GM23338 (cell line): Measurements from ENCODE around the gene ZDHHC20. TPM values are rescaled to one million over a fixed set of nuclear protein-coding genes. Genes with fewer than 3 reads are reported as not detected.
A peak's percentile ranks its signal among the peaks of the same experiment; 100 is the strongest.

Experiments used
- ATAC-seq: fragments of 200-7000 bp; cut with Tn5 transposase; 3 replicates; pipeline ENCODE4 v1.9.1; 2020
- DNase-seq: peaks from one replicate; pipeline ENCODE4 v3.0.0-alpha.2; 2015; ENCODE audit warnings: low spot score
- H2AFZ ChIP-seq: fragments of 200-600 bp; sonication (generic); 2 replicates; pipeline ENCODE4 v1.8.0; 2016; ENCODE audit warnings: antibody characterized with exemption, mild to moderate bottlenecking, moderate library complexity
- H3F3A ChIP-seq: fragments of 200-600 bp; sonication (generic); replicated peaks from 2 replicates; pipeline ENCODE4 v1.8.0; 2017; ENCODE audit warnings: antibody characterized with exemption, mixed run types, low read depth
- H3K27ac ChIP-seq: fragments of 200-600 bp; sonication (generic); 2 replicates; pipeline ENCODE4 v1.6.1; 2016; ENCODE audit warnings: low read depth
- H3K27me3 ChIP-seq: fragments of 200-600 bp; sonication (generic); 2 replicates; pipeline ENCODE4 v1.8.0; 2016; ENCODE audit warnings: mild to moderate bottlenecking, mixed run types, moderate library complexity; ENCODE audit not compliant: insufficient read depth
- H3K36me3 ChIP-seq: fragments of 200-600 bp; sonication (generic); 2 replicates; pipeline ENCODE4 v1.8.0; 2016; ENCODE audit warnings: mild to moderate bottlenecking; ENCODE audit not compliant: insufficient read depth
- H3K4me1 ChIP-seq: fragments of 200-600 bp; sonication (generic); 2 replicates; pipeline ENCODE4 v1.8.0; 2016; ENCODE audit warnings: mild to moderate bottlenecking, moderate library complexity; ENCODE audit not compliant: insufficient read depth
- H3K4me2 ChIP-seq: fragments of 200-600 bp; sonication (generic); 2 replicates; pipeline ENCODE4 v1.7.1; 2017; ENCODE audit warnings: mixed run types
- H3K4me3 ChIP-seq: fragments of 200-600 bp; sonication (generic); 2 replicates; pipeline ENCODE4 v1.6.1; 2016; ENCODE audit warnings: mixed run types
- H3K79me2 ChIP-seq: fragments of 200-600 bp; sonication (generic); replicated peaks from 2 replicates; pipeline ENCODE4 v1.8.0; 2017; ENCODE audit warnings: mild to moderate bottlenecking; ENCODE audit not compliant: insufficient read depth
- H3K9me2 ChIP-seq: fragments of 200-600 bp; sonication (generic); 2 replicates; pipeline ENCODE4 v1.8.0; 2017; ENCODE audit not compliant: insufficient read depth
- H4K20me1 ChIP-seq: fragments of 200-600 bp; sonication (generic); replicated peaks from 2 replicates; pipeline ENCODE4 v1.8.0; 2017; ENCODE audit warnings: mild to moderate bottlenecking; ENCODE audit not compliant: insufficient read depth
- H3K27ac Mint-ChIP-seq: 2 replicates; pipeline ENCODE4 v1.8.0; 2020; ENCODE audit warnings: inconsistent platforms, mild to moderate bottlenecking, moderate library complexity, mixed read lengths
- H3K27me3 Mint-ChIP-seq: 3 replicates; pipeline ENCODE4 v1.8.0; 2022; ENCODE audit warnings: low read depth, mild to moderate bottlenecking, moderate library complexity, mixed read lengths, inconsistent platforms; ENCODE audit not compliant: insufficient read depth, poor library complexity
- H3K36me3 Mint-ChIP-seq: 3 replicates; pipeline ENCODE4 v1.8.0; 2021; ENCODE audit warnings: low read depth, mild to moderate bottlenecking, inconsistent platforms, moderate library complexity, mixed read lengths
- H3K4me1 Mint-ChIP-seq: 3 replicates; pipeline ENCODE4 v1.8.0; 2020; ENCODE audit warnings: mild to moderate bottlenecking, inconsistent platforms, mixed read lengths
- H3K4me3 Mint-ChIP-seq: 3 replicates; pipeline ENCODE4 v1.8.0; 2021; ENCODE audit warnings: moderate library complexity, mild to moderate bottlenecking, inconsistent platforms, mixed read lengths
- H3K9me3 Mint-ChIP-seq: 3 replicates; pipeline ENCODE4 v1.8.0; 2020; ENCODE audit warnings: moderate library complexity, mild to moderate bottlenecking, inconsistent platforms, mixed read lengths
- CREB1 ChIP-seq: fragments of 250-450 bp; sonication (Bioruptor Pico); IDR thresholded peaks from 2 replicates; pipeline ENCODE4 v1.5.0; 2020; ENCODE audit warnings: low read depth, mild to moderate bottlenecking, moderate library complexity
- EZH2 ChIP-seq: fragments of 200-600 bp; sonication (generic); IDR thresholded peaks from one replicate; pipeline ENCODE4 v1.8.0; 2017; ENCODE audit warnings: antibody characterized with exemption, mild to moderate bottlenecking, low read depth; ENCODE audit not compliant: unreplicated experiment
- POLR2AphosphoS5 ChIP-seq: IDR thresholded peaks from 2 replicates; pipeline ENCODE4 v1.6.1; 2016; ENCODE audit warnings: antibody characterized with exemption, low read depth
- REST ChIP-seq: IDR thresholded peaks from one replicate; pipeline ENCODE4 v1.6.1; 2018; ENCODE audit warnings: antibody characterized with exemption; ENCODE audit not compliant: unreplicated experiment
- STAT1 ChIP-seq: IDR thresholded peaks from one replicate; pipeline ENCODE4 v1.6.1; 2016; ENCODE audit warnings: antibody characterized with exemption; ENCODE audit not compliant: unreplicated experiment
- ZNF331 ChIP-seq: fragments of 250-450 bp; sonication (Bioruptor Pico); IDR thresholded peaks from 2 replicates; pipeline ENCODE4 v1.5.0; 2020; ENCODE audit warnings: low read depth, mild to moderate bottlenecking, moderate library complexity
- ZNF462 ChIP-seq: fragments of 250-450 bp; sonication (Bioruptor Pico); IDR thresholded peaks from 2 replicates; pipeline ENCODE4 v1.5.0; 2020; ENCODE audit warnings: mild to moderate bottlenecking, moderate library complexity
- polyA plus RNA-seq: library from polyadenylated mRNA; unstranded; fragments of >200 nt; fragmentation: Nextera tagmentation; extraction: Ambion mirVana; gene quantifications from 2 replicates; pipeline ENCODE4 v1.2.1, GENCODE V29; 2016
- total RNA-seq: library from RNA; depleted of rRNA; stranded (reverse); fragments of >200 nt; shearing (Covaris generic); gene quantifications from 2 replicates; pipeline ENCODE4 v1.2.3, GENCODE V29; 2014

ZDHHC20 gene
- total and polyA plus RNA-seq, 2 experiments from 2014 or later = 37.7 to 119 TPM

GRCh38 chr13:21429211-21429610 is 29.9 kb downstream of the ZDHHC20 start:
- no peaks in the 10 kb centered on the region for H3K4me1 ChIP-seq
- H3F3A ChIP-seq = no peaks in the 10 kb centered on the region
- peaks cover 14% of the 10 kb centered on the region; the same call in 1 of the 2 replicates for H4K20me1 ChIP-seq
- Mint-ChIP-seq H3K27me3 (peaks cover 2% of the 10 kb centered on the region), H3K9me3 (peaks cover 14% of the 10 kb centered on the region; the same call in 2 of the 3 replicates), H3K4me1 (peaks cover 5% of the 10 kb centered on the region; the same call in 1 of the 3 replicates), H3K27ac (no peak overlapping the region), H3K4me3 (no peak overlapping the region), H3K36me3 (peaks cover 24% of the 10 kb centered on the region)
- peaks cover 96% of the 10 kb centered on the region for H3K79me2 ChIP-seq
- no peaks in the 10 kb centered on the region for H3K36me3 ChIP-seq
- no peak overlapping the region for H3K4me3 ChIP-seq
- DNase-seq = no peak
- no peak overlapping the region for H3K27ac ChIP-seq
- TF ChIP-seq CREB1 (CRISPR knock-in tag) (no peak), REST (no peak), STAT1 (no peak), EZH2 (no peak), ZNF331 (CRISPR knock-in tag) (no peak)
- no peak overlapping the region for H2AFZ ChIP-seq
- H3K27me3 ChIP-seq = no peaks in the 10 kb centered on the region
- no peaks in the 10 kb centered on the region for H3K9me2 ChIP-seq
- ATAC-seq = no peak
- no peak overlapping the region for H3K4me2 ChIP-seq

- Histone ChIP-seq H2AFZ (no peak overlapping the region), H3K4me1 (no peaks in the 10 kb centered on the region), H3K27ac (no peak overlapping the region), H3K4me3 (no peak overlapping the region), H3F3A (no peaks in the 10 kb centered on the region), H3K36me3 (no peaks in the 10 kb centered on the region), H3K27me3 (no peaks in the 10 kb centered on the region), H3K4me2 (no peak overlapping the region), H3K9me2 (no peaks in the 10 kb centered on the region), H3K79me2 (peaks cover 87% of the 10 kb centered on the region), H4K20me1 (peaks cover 14% of the 10 kb centered on the region; the same call in 1 of the 2 replicates)
- Mint-ChIP-seq H3K4me3 (no peak overlapping the region), H3K9me3 (peaks cover 14% of the 10 kb centered on the region; the same call in 2 of the 3 replicates), H3K27ac (0 out of 2 replicates have a peak overlapping the region, but pooled peaks have one; percentile 5), H3K4me1 (0 out of 3 replicates have a peak, but pooled peaks cover 3% of the 10 kb centered on the region), H3K36me3 (peaks cover 24% of the 10 kb centered on the region), H3K27me3 (no peaks in the 10 kb centered on the region)
- no peak for ATAC-seq
- DNase-seq = no peak
- TF ChIP-seq POLR2AphosphoS5 (no peak), STAT1 (no peak), ZNF331 (CRISPR knock-in tag) (no peak), REST (no peak), ZNF462 (CRISPR knock-in tag) (no peak)
Measured at GRCh38 chr13:21427741-21428140, 31.4 kb downstream of the ZDHHC20 start.
